ENCODE measurements around the gene DCBLD2.

DCBLD2 gene

DNA sequence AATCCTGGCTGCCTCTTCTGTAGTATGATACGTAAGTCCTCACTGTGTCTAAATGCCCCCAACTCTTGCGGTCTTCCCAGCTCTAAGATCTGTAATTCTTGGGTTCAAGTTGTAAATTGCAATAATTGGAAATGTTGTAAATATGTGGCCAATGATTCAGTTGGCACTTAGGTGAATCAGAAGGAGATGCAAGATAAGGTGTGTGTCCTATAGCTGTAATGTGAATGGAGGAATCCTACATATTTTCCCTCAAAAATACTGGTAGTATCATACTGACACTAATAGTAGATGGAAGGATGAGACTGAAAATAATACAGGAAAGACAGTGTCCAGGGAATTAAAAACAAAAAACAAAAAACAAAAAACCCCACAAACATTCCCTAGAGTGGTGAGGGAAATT is 141.9 kb downstream of the DCBLD2 start:
- Histone ChIP-seq H3K4me1 (ENCODE audit: control insufficient read depth, insufficient read depth, low read length) (peaks cover 13% of the 10 kb centered on the region), H3K36me3 (ENCODE audit: control insufficient read depth, insufficient read depth, low read length) (no peaks in the 10 kb centered on the region), H3K4me3 (ENCODE audit: insufficient read depth, low read depth, low read length) (no peak overlapping the region), H3K9me3 (ENCODE audit: control insufficient read depth, low read length) (no peaks in the 10 kb centered on the region), H3K27ac (ENCODE audit: insufficient read depth, low read depth, low read length, poor library complexity, severe bottlenecking) (no peak overlapping the region), H3K27me3 (ENCODE audit: control insufficient read depth, insufficient read depth, low read length, poor library complexity, severe bottlenecking) (no peaks in the 10 kb centered on the region)
- 97 to 98% methylated on average over 2 of the region's 2 CpGs for WGBS, 2 experiments

DNA sequence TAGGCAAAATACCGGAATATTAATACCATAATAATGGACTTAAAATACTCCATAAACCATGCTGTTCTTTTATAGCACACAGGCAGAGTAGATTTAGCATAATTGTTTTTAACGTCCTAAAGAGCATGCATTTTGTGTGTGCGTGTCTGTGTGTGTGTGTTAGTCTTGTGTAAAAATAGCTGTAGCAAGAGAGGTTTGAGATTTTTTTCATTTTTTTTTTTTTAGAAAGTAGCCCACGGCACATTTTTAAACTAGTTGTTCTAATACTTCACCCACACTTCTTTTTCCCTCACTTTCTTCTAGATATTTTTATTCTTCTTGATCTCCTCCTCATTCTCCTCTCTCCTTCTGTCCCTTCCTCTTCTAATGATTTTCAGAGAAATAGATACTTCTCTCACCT is 145.9 kb downstream of the DCBLD2 start:
- no peak overlapping the region for H3K27ac ChIP-seq (ENCODE audit: insufficient read depth, low read depth, low read length, poor library complexity, severe bottlenecking)
- H3K36me3 ChIP-seq (ENCODE audit: control insufficient read depth, insufficient read depth, low read length), result no peaks in the 10 kb centered on the region
- H3K9me3 ChIP-seq (ENCODE audit: control insufficient read depth, low read length), result no peaks in the 10 kb centered on the region
- WGBS, 2 experiments, result 94 to 98% methylated on average over 4 of the region's 4 CpGs
- peaks cover 10% of the 10 kb centered on the region for H3K4me1 ChIP-seq (ENCODE audit: control insufficient read depth, insufficient read depth, low read length)
- no peak overlapping the region for H3K4me3 ChIP-seq (ENCODE audit: insufficient read depth, low read depth, low read length)
- no peaks in the 10 kb centered on the region for H3K27me3 ChIP-seq (ENCODE audit: control insufficient read depth, insufficient read depth, low read length, poor library complexity, severe bottlenecking)

DNA sequence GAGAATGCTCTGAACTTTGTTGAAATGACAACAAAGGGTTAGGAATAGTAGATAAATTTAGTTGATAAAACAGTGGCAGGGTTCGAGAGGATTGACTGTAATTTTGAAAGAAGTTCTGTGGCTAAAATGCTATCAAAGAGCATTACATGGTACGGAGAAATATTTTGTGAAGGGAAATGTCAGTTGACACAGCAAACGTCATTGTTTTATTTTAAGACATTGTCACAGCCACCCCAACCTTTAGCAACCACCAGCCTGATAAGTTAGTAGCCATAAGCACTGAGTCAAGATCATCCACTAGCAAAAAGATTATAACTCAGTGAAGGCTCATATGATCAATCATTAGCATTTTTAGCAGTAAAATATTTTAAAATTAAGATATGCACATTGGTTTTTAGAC is 147.0 kb downstream of the DCBLD2 start:
- no peak overlapping the region for H3K27ac ChIP-seq (ENCODE audit: insufficient read depth, low read depth, low read length, poor library complexity, severe bottlenecking)
- no peak overlapping the region for H3K4me3 ChIP-seq (ENCODE audit: insufficient read depth, low read depth, low read length)
- H3K36me3 ChIP-seq (ENCODE audit: control insufficient read depth, insufficient read depth, low read length), result no peaks in the 10 kb centered on the region
- H3K9me3 ChIP-seq (ENCODE audit: control insufficient read depth, low read length), result no peaks in the 10 kb centered on the region
- 87 to 94% methylated on average over 3 of the region's 3 CpGs for WGBS, 2 experiments
- peaks cover 3% of the 10 kb centered on the region for H3K4me1 ChIP-seq (ENCODE audit: control insufficient read depth, insufficient read depth, low read length)
- H3K27me3 ChIP-seq (ENCODE audit: control insufficient read depth, insufficient read depth, low read length, poor library complexity, severe bottlenecking), result no peaks in the 10 kb centered on the region

DNA sequence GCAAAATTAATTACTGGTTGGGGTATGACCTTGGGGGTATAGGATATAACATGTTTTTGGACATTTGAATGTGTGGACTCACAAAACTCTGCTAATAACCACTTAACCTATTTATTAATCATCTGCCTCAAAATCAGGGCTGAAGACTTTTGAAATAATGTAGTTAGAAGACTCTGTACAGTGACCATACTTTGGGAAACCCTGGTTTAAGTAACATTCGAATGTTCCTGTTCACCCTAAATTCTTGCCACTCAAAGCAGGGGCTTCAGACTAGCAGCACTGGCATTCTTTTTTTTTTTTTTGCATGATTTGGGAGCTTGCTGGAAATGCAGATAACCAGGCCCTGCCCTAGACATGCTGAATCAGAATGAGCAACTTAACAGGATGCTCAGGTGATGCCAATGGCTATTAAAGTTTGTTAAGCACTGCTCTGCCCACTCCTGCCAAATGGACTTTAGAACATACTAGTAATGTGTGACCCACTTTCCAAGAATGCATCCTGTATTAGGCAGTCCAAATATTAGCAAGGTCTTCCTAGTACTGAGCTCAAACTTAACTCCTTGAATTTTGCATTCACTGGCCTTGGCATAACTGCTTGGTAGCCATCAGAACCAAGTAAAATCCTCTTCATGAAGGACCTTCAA is 151.1 kb downstream of the DCBLD2 start:
- no peaks in the 10 kb centered on the region for H3K27me3 ChIP-seq (ENCODE audit: control insufficient read depth, insufficient read depth, low read length, poor library complexity, severe bottlenecking)
- 97 to 100% methylated on average over 1 of the region's 1 CpG for WGBS, 2 experiments

DNA sequence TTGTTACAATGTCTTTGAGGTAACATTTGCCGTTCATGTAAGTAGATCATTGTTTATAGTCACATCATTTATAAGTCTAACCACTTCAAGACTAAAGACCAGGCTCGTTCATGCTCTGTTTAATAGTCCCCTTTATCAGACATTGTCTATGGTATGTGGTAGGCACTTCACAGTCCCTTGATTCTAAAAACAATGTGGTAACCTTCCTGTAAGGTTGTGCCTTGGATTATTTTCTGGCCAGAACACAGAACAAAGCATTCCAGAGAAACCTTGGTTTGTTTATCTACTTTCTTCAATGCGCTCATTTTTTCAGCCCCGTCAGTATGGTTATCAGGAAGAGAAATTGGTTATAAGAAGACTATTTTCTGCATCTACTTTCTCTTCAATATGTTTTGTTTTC is 154.6 kb downstream of the DCBLD2 start:
- Histone ChIP-seq H3K9me3 (ENCODE audit: control insufficient read depth, low read length) (no peaks in the 10 kb centered on the region), H3K4me3 (ENCODE audit: insufficient read depth, low read depth, low read length) (no peak overlapping the region), H3K27ac (ENCODE audit: insufficient read depth, low read depth, low read length, poor library complexity, severe bottlenecking) (no peak overlapping the region), H3K36me3 (ENCODE audit: control insufficient read depth, insufficient read depth, low read length) (no peaks in the 10 kb centered on the region), H3K4me1 (ENCODE audit: control insufficient read depth, insufficient read depth, low read length) (no peaks in the 10 kb centered on the region), H3K27me3 (ENCODE audit: control insufficient read depth, insufficient read depth, low read length, poor library complexity, severe bottlenecking) (no peaks in the 10 kb centered on the region)
- WGBS, 2 experiments, result 92 to 98% methylated on average over 3 to 4 of the region's 4 CpGs

More for the DNA sequence above, 151.1 kb downstream of the DCBLD2 start:
- H3K9me3 ChIP-seq (ENCODE audit: control insufficient read depth, low read length), result no peaks in the 10 kb centered on the region
- no peak overlapping the region for H3K4me3 ChIP-seq (ENCODE audit: insufficient read depth, low read depth, low read length)
- no peaks in the 10 kb centered on the region for H3K36me3 ChIP-seq (ENCODE audit: control insufficient read depth, insufficient read depth, low read length)
- H3K27ac ChIP-seq (ENCODE audit: insufficient read depth, low read depth, low read length, poor library complexity, severe bottlenecking), result no peak overlapping the region
- no peaks in the 10 kb centered on the region for H3K4me1 ChIP-seq (ENCODE audit: control insufficient read depth, insufficient read depth, low read length)

DNA sequence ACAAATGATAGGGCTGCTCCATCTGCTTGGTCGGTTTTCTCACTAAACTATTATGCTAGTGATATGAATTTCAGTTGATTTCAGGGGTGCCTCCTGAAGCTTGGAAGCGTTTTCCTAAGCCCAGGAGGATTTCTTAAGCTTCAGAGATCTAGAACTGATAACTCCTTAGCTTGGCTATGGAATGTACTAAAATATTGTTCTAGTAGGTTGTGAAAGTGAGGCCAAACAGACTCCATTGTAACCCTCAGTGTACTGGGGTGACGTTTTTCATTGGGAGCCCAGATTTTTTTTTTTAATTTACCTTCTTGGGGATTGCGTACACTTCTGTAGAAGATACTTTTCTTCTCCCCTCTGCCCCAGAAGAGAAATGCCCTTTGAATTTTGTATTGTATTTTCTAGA is 155.4 kb downstream of the DCBLD2 start:
- H3K36me3 ChIP-seq (ENCODE audit: control insufficient read depth, insufficient read depth, low read length), result no peaks in the 10 kb centered on the region
- H3K9me3 ChIP-seq (ENCODE audit: control insufficient read depth, low read length), result no peaks in the 10 kb centered on the region
- no peaks in the 10 kb centered on the region for H3K4me1 ChIP-seq (ENCODE audit: control insufficient read depth, insufficient read depth, low read length)
- H3K27me3 ChIP-seq (ENCODE audit: control insufficient read depth, insufficient read depth, low read length, poor library complexity, severe bottlenecking), result no peaks in the 10 kb centered on the region
- no peak overlapping the region for H3K27ac ChIP-seq (ENCODE audit: insufficient read depth, low read depth, low read length, poor library complexity, severe bottlenecking)
- no peak overlapping the region for H3K4me3 ChIP-seq (ENCODE audit: insufficient read depth, low read depth, low read length)
- WGBS, 2 experiments, result 90 to 95% methylated on average over 4 of the region's 4 CpGs
